Nephron progenitor cell (in vitro differentiated cells): ENCODE results near the gene RNASE4.
"Not testable (repeated sequence)": the region's sequence is repeated elsewhere in the genome, so short reads cannot be mapped to it uniquely, and the experiment has no call there.

ENCODE experiments used
- DNase-seq: peaks from one replicate; pipeline ENCODE4 v3.0.0; 2021
- H3K27ac Mint-ChIP-seq: 2 replicates; pipeline ENCODE4 v1.8.0; 2021; ENCODE audit warnings: mild to moderate bottlenecking, moderate library complexity, mixed read lengths
- H3K27me3 Mint-ChIP-seq: 2 replicates; pipeline ENCODE4 v1.8.0; 2021; ENCODE audit warnings: mild to moderate bottlenecking, low read depth, mixed read lengths; ENCODE audit not compliant: poor library complexity
- H3K36me3 Mint-ChIP-seq: 2 replicates; pipeline ENCODE4 v1.8.0; 2021; ENCODE audit warnings: low read depth, mixed read lengths
- H3K4me1 Mint-ChIP-seq: 2 replicates; pipeline ENCODE4 v1.8.0; 2021; ENCODE audit warnings: mixed read lengths
- H3K4me3 Mint-ChIP-seq: 2 replicates; pipeline ENCODE4 v1.8.0; 2021; ENCODE audit warnings: mild to moderate bottlenecking, moderate library complexity, mixed read lengths
- H3K9me3 Mint-ChIP-seq: 2 replicates; pipeline ENCODE4 v1.8.0; 2021; ENCODE audit warnings: mild to moderate bottlenecking, moderate library complexity, mixed read lengths
- CTCF ChIP-seq: fragments of 200-600 bp; sonication (generic); IDR thresholded peaks from 2 replicates; pipeline ENCODE4 v1.5.0; 2021; ENCODE audit warnings: antibody characterized with exemption

The RNASE4 gene, protein sequence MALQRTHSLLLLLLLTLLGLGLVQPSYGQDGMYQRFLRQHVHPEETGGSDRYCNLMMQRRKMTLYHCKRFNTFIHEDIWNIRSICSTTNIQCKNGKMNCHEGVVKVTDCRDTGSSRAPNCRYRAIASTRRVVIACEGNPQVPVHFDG

GRCh38 chr14:20683891-20684661, at the start of gene RNASE4:
Gene RNASE4 (plus strand): TSS chr14:20684560. CDS start chr14:20699372, 14,812 bp downstream.
- peak; percentile 80 for DNase-seq
- H3K4me3 Mint-ChIP-seq, result no peak within 1 kb of the TSS
- no peak for TF ChIP-seq CTCF
- peaks cover 11% of the 10 kb centered on the region for H3K27me3 Mint-ChIP-seq
- H3K9me3 Mint-ChIP-seq, result no peaks in the 10 kb centered on the region
- H3K36me3 Mint-ChIP-seq, result no peaks in the 10 kb centered on the region
- H3K27ac Mint-ChIP-seq, result no peak within 1 kb of the TSS
- H3K4me1 Mint-ChIP-seq, result peaks cover 25% of the 10 kb centered on the region

DNA sequence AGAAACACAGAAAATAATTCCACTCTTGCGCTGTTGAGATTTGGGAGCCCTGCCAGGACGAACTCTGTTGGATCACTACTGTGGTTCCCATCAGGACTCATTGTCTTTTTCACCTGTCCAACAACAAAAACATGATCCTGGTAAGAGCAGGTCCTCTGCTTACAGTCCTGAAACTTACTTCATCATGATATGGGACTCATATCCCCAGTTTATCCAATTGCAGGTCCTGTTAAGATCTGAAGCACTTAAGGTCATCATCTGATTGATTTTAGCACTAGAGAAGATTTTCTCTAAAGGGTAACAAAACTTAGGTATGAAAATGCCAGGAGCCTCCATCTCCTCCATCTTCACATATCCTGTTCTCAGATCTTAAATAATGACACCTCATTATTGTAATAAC, 42.8 kb upstream of the RNASE4 start, which contains the start of gene OR6S1:
TSS of gene OR6S1 (minus strand) at position 101 of the 400 bp plus-strand sequence. CDS start at position 101, 0 bp downstream.
- DNase-seq, result no peak
- Mint-ChIP-seq H3K4me1 (no peaks in the 10 kb centered on the region), H3K27ac (no peak within 1 kb of the TSS), H3K36me3 (no peaks in the 10 kb centered on the region), H3K9me3 (no peaks in the 10 kb centered on the region), H3K27me3 (peaks cover 16% of the 10 kb centered on the region), H3K4me3 (no peak within 1 kb of the TSS)
- TF ChIP-seq CTCF, result no peak

DNA sequence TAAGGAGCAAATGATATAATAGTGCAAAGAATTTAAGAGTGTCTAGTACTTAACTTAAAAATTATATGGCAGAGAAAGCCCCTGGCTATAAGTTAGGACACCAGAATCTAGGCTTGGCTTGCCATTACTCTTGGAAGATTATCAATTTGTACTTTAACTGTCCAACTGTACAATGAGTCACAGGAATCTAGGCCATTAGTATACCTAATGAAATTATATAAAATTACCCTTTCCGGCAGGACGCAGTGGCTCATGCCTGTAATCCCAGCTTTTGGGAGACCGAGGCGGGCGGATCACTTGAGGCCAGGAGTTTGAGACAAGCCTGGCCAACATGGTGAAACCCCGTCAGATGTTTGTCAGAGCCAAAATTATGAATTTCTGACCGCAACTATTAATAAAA, 42.2 kb upstream of the RNASE4 start:
- no peak for TF ChIP-seq CTCF
- H3K4me3 Mint-ChIP-seq, result no peak overlapping the region
- DNase-seq, result no peak
- no peaks in the 10 kb centered on the region for H3K36me3 Mint-ChIP-seq
- no peaks in the 10 kb centered on the region for H3K9me3 Mint-ChIP-seq
- H3K27ac Mint-ChIP-seq, result no peak overlapping the region
- no peaks in the 10 kb centered on the region for H3K4me1 Mint-ChIP-seq
- peaks cover 11% of the 10 kb centered on the region for H3K27me3 Mint-ChIP-seq

GRCh38 chr14:20642755-20643154, 41.6 kb upstream of the RNASE4 start:
- H3K4me1 Mint-ChIP-seq, H3K27ac Mint-ChIP-seq, DNase-seq, H3K36me3 Mint-ChIP-seq, H3K27me3 Mint-ChIP-seq, H3K9me3 Mint-ChIP-seq, H3K4me3 Mint-ChIP-seq: not testable (repeated sequence)

GRCh38 chr14:20644520-20644919, 39.8 kb upstream of the RNASE4 start:
- Mint-ChIP-seq H3K4me3 (no peak overlapping the region), H3K27ac (no peak overlapping the region), H3K27me3 (peaks cover 7% of the 10 kb centered on the region), H3K4me1 (no peaks in the 10 kb centered on the region), H3K36me3 (no peaks in the 10 kb centered on the region), H3K9me3 (no peaks in the 10 kb centered on the region)
- no peak for DNase-seq
- no peak for TF ChIP-seq CTCF

DNA sequence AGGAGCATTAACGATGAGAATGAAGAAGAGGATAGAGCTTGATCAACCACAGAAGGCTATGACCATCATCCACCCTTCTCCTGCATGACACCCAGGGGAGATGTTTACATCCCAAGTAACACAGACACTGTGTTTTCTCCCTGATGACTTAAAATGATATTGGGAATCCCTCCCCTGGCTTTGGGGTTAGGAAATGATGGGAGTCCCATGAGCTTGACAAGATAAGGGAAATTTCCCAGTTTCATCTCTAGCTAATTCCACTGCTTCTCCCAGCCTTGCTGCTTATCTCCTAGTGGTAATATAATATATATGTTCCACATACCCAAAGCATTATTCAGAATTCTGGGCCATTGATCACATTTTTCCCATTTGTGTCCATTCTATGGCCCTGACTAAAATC, 38.9 kb upstream of the RNASE4 start:
- no peak overlapping the region for H3K27ac Mint-ChIP-seq
- no peak for TF ChIP-seq CTCF
- H3K4me1 Mint-ChIP-seq, result no peaks in the 10 kb centered on the region
- H3K27me3 Mint-ChIP-seq, result peaks cover 7% of the 10 kb centered on the region
- H3K9me3 Mint-ChIP-seq, result no peaks in the 10 kb centered on the region
- H3K4me3 Mint-ChIP-seq, result no peak overlapping the region
- no peaks in the 10 kb centered on the region for H3K36me3 Mint-ChIP-seq
- DNase-seq, result no peak
